ENCODE results near the gene GCLM. TPM values are rescaled to one million over a fixed set of nuclear protein-coding genes. Genes with fewer than 3 reads are reported as not detected.

GCLM gene
- total and polyA plus RNA-seq, 2 experiments from 2014 or later = 1.5 to 11.1 TPM

DNA sequence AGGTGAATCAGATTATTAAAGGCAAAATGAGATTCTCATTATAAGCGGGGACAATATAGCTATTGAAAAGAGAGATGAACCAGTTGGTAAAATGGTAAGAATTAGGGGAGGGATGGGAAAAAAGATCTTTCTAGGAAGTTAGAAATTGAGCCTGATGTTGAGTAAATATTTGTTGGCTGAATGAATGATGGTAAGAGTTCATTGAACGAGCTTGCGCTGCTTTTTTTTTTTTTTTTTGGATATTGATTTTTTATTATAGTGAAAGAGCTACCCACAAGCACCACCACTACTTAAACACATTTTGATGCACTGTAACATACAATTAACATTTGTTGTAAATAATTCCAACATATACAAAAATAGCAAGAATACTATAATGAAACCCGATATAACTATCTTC is 1.1 kb upstream of the GCLM start:
- DNase-seq (ENCODE audit: low read depth in 1 of 2, low spot score in 1 of 2) = no peak
- Histone ChIP-seq H3K27me3 (peaks cover 11% of the 10 kb centered on the region), H3K36me3 (no peaks in the 10 kb centered on the region), H3K27ac (no peak overlapping the region), H3K4me3 (peak overlapping the region; percentile 88), H3K9me3 (ENCODE audit: low read depth) (no peaks in the 10 kb centered on the region), H3K4me1 (ENCODE audit: low read depth) (peaks cover 5% of the 10 kb centered on the region)
- TF ChIP-seq, protein P1, sequence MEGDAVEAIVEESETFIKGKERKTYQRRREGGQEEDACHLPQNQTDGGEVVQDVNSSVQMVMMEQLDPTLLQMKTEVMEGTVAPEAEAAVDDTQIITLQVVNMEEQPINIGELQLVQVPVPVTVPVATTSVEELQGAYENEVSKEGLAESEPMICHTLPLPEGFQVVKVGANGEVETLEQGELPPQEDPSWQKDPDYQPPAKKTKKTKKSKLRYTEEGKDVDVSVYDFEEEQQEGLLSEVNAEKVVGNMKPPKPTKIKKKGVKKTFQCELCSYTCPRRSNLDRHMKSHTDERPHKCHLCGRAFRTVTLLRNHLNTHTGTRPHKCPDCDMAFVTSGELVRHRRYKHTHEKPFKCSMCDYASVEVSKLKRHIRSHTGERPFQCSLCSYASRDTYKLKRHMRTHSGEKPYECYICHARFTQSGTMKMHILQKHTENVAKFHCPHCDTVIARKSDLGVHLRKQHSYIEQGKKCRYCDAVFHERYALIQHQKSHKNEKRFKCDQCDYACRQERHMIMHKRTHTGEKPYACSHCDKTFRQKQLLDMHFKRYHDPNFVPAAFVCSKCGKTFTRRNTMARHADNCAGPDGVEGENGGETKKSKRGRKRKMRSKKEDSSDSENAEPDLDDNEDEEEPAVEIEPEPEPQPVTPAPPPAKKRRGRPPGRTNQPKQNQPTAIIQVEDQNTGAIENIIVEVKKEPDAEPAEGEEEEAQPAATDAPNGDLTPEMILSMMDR (IDR thresholded peaks at IDR 0.05; ENCODE audit: low read depth, low read length) = no peak

DNA sequence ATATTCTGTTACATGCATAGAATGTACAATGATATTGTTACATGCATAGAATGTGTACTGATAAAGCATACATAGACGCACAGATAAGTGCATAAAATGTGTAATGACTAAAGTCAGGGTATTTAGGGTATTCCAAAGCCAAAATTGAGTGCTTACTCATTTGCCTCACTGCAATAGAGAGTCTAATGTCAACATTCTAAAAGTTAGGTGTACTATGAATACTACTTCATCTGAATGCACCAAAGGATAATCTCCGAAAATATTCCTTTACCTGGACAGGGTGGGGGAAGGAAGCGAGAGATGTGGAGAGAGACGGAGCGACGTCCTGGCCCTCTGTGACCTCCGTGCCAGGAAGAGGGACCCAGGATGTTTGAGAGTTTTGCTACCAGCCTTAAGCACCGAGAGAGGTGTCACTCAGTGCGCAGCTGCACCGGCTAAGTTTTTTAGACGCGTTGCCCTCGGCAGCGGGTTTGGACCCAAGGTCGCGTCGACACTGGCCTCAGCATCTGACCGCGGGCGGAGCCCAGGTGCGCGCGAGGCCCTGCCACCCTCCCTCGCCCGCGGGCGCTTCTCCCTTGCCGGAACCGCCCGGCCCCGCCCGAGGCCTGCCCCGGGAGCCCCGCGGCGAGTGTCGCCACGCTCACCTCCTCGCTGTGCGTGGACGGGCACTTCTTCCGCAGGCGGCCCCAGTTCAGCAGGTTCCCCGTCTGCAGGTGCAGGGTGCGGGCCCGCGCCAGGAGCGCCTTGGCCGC is 660 bp downstream of the GCLM start:
- peaks cover 5% of the 10 kb centered on the region for H3K4me1 ChIP-seq (ENCODE audit: low read depth)
- peak overlapping the region; percentile 67 for H3K27ac ChIP-seq
- DNase-seq (ENCODE audit: low read depth in 1 of 2, low spot score in 1 of 2) = peak; percentile 14 to 42
- TF ChIP-seq, protein P1 (IDR thresholded peaks at IDR 0.05; ENCODE audit: low read depth, low read length) = no peak
- H3K4me3 ChIP-seq = peak overlapping the region; percentile 88
- no peaks in the 10 kb centered on the region for H3K9me3 ChIP-seq (ENCODE audit: low read depth)
- H3K27me3 ChIP-seq = peaks cover 11% of the 10 kb centered on the region
- no peaks in the 10 kb centered on the region for H3K36me3 ChIP-seq

DNA sequence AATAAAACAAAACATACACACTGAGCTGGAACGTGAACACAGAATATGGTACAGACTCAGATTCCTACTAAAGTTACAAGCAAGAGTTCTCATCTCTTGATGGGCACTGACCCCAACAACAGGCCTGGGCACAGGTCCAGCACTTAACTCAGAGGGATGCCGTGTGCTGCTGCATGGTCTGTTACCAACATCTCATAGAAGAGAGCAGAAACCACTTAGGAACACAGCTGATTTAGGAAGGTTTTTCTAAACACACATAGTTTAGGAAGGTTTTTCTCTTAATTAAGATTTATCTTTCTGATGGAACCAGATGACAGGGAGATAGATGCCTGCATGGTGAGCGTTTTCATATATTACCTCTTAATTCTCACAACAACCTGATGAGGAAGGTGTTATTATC is 1.5 kb downstream of the GCLM start:
- peak in 1 of 2 donors; percentile 75 for DNase-seq (ENCODE audit: low read depth in 1 of 2, low spot score in 1 of 2)
- no peak overlapping the region for H3K27ac ChIP-seq
- peak overlapping the region; percentile 88 for H3K4me3 ChIP-seq
- no peaks in the 10 kb centered on the region for H3K36me3 ChIP-seq
- H3K9me3 ChIP-seq (ENCODE audit: low read depth) = no peaks in the 10 kb centered on the region
- peaks cover 5% of the 10 kb centered on the region for H3K4me1 ChIP-seq (ENCODE audit: low read depth)
- peaks cover 11% of the 10 kb centered on the region for H3K27me3 ChIP-seq
- TF ChIP-seq, protein P1 (IDR thresholded peaks at IDR 0.05; ENCODE audit: low read depth, low read length) = no peak

DNA sequence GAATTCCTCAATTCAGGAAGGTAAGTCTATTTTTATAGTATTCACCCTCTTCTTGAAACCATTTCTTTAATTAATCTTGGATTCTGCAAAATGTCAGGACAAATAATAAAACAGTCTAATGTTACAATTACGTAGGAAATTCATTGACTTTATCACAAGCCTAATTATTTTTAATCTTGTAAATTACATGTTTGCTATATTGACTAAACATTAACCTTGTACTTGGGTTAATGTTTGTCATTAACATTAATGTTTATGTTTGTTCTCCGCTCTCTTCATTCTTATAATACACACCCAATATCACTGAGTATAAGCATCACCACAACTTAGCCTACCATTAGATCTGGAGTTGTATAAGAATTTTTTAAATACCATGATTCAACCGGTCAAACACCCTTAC is 2.8 kb downstream of the GCLM start:
- Histone ChIP-seq H3K4me3 (no peak overlapping the region), H3K4me1 (ENCODE audit: low read depth) (peaks cover 5% of the 10 kb centered on the region), H3K9me3 (ENCODE audit: low read depth) (no peaks in the 10 kb centered on the region), H3K27me3 (peaks cover 11% of the 10 kb centered on the region), H3K36me3 (no peaks in the 10 kb centered on the region), H3K27ac (no peak overlapping the region)
- TF ChIP-seq, protein P1 (IDR thresholded peaks at IDR 0.05; ENCODE audit: low read depth, low read length) = no peak
- no peak for DNase-seq (ENCODE audit: low read depth in 1 of 2, low spot score in 1 of 2)

DNA sequence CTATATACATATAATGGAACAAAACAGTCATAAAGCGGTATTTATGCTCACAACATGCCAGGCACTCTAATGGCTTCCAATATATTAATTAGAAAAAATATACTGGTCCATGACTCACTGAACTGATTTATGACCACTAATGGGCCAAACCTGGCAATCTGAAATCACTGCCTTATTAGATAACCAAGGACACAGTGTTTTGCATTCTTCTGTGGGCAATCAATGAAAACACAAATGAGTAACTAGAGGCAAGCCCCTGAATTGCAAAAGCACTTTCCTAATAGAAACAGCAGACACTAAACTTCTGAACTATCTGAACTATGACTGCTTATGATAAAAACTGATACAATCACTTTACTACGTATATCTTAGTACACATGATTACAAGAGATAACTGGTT is 3.5 kb downstream of the GCLM start:
- H3K27me3 ChIP-seq = peaks cover 11% of the 10 kb centered on the region
- no peaks in the 10 kb centered on the region for H3K9me3 ChIP-seq (ENCODE audit: low read depth)
- no peaks in the 10 kb centered on the region for H3K36me3 ChIP-seq
- no peak overlapping the region for H3K4me3 ChIP-seq
- TF ChIP-seq, protein P1 (IDR thresholded peaks at IDR 0.05; ENCODE audit: low read depth, low read length) = no peak
- peaks cover 5% of the 10 kb centered on the region for H3K4me1 ChIP-seq (ENCODE audit: low read depth)
- no peak overlapping the region for H3K27ac ChIP-seq
- peak in 1 of 2 donors; percentile 21 for DNase-seq (ENCODE audit: low read depth in 1 of 2, low spot score in 1 of 2)
